Peyer's patch (tissue), 4 donors: ENCODE results near the gene UQCR10. TPM values are rescaled to one million over a fixed set of nuclear protein-coding genes. Genes with fewer than 3 reads are reported as not detected.

Experiments
- DNase-seq, 3 donors: peaks; one replicate each; pipeline ENCODE4 v3.0.0-alpha.2; 2017 to 2019
- H3K27ac ChIP-seq, 4 donors: fragments of 200-600 bp; sonication (generic); one replicate each; pipeline ENCODE4 v1.5.1; 2016 to 2019
- H3K27me3 ChIP-seq, 2 donors: fragments of 200-600 bp; sonication (generic); one replicate each; pipeline ENCODE4 v1.5.1; 2019
- H3K36me3 ChIP-seq, 3 donors: fragments of 200-600 bp; sonication (generic); one replicate each; pipeline ENCODE4 v1.5.1; 2016 to 2019
- H3K4me1 ChIP-seq, 4 donors: fragments of 200-600 bp; sonication (generic); one replicate each; pipeline ENCODE4 v1.5.1; 2016 to 2019
- H3K4me3 ChIP-seq, 4 donors: fragments of 200-600 bp; sonication (generic); 1 replicate in 3 of 4; 2 replicates in 1 of 4; pipeline ENCODE4 v1.5.1; 2016 to 2019; ENCODE audit warnings: mild to moderate bottlenecking in 1 of 4
- H3K9me3 ChIP-seq, 4 donors: fragments of 200-600 bp; sonication (generic); one replicate each; pipeline ENCODE4 v1.5.1; 2016 to 2019; ENCODE audit warnings: mild to moderate bottlenecking in 1 of 4
- POLR2A ChIP-seq, 2 donors: fragments of 450-650 bp; IDR thresholded peaks; one replicate each; pipeline ENCODE4 v1.5.1; 2017; ENCODE audit warnings: antibody characterized with exemption in 2 of 2, mild to moderate bottlenecking in 2 of 2, moderate library complexity in 2 of 2
- total RNA-seq, 4 donors: library from RNA; depleted of rRNA; stranded (reverse); fragments of >200 nt; gene quantifications; one replicate each; pipeline ENCODE4 v1.1.0, GENCODE V29; 2016
- TF ChIP-seq, protein P1 (sequence below), 6 experiments: fragments of 450-650 bp in 4 of 6; fragments of 200-600 bp in 2 of 6; sonication (generic) in 1 of 6; IDR thresholded peaks; one replicate each; pipeline ENCODE4 v1.5.1; 2017 to 2019; ENCODE audit warnings: antibody characterized with exemption in 6 of 6, mild to moderate bottlenecking in 3 of 6, moderate library complexity in 1 of 6

Gene UQCR10
- total RNA-seq, 4 donors from 2014 or later, result 60.9 to 144 (median 88.2) TPM

DNA sequence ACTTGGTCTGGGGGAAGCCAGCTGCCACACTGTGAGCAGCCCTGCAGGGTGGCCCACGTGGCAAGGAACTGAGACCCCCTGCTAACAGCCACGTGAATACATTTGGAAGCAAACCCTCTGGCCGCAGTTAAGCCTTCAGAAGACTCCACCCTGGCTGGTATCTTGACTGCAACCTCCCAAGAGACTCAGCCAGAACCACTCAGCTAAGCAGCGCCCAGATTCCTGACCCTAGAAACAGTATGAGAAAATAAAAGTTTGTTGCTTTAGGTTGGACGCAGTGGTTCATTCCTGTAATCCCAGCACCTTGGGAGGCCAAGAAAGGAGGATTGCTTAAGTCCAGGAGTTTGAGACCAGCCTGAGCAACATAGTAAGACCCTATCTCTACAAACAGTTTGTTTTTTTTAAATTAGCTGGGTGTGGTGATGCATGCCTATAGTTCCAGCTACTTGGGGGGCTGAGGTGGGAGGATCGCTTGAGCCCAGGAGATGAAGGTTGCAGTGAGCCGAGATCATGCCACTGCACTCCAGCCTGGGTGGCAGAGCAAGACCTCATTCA is 9.0 kb upstream of the UQCR10 start:
- no peaks in the 10 kb centered on the region for H3K27me3 ChIP-seq
- H3K4me1 ChIP-seq, result no peaks in the 10 kb centered on the region
- no peak overlapping the region for H3K4me3 ChIP-seq
- no peak overlapping the region for H3K27ac ChIP-seq
- TF ChIP-seq, protein P1, sequence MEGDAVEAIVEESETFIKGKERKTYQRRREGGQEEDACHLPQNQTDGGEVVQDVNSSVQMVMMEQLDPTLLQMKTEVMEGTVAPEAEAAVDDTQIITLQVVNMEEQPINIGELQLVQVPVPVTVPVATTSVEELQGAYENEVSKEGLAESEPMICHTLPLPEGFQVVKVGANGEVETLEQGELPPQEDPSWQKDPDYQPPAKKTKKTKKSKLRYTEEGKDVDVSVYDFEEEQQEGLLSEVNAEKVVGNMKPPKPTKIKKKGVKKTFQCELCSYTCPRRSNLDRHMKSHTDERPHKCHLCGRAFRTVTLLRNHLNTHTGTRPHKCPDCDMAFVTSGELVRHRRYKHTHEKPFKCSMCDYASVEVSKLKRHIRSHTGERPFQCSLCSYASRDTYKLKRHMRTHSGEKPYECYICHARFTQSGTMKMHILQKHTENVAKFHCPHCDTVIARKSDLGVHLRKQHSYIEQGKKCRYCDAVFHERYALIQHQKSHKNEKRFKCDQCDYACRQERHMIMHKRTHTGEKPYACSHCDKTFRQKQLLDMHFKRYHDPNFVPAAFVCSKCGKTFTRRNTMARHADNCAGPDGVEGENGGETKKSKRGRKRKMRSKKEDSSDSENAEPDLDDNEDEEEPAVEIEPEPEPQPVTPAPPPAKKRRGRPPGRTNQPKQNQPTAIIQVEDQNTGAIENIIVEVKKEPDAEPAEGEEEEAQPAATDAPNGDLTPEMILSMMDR (IDR thresholded peaks at IDR 0.05), result no peak
- TF ChIP-seq POLR2A (IDR thresholded peaks at IDR 0.05), result no peak
- H3K9me3 ChIP-seq, result no peaks in the 10 kb centered on the region
- no peak for DNase-seq
- H3K36me3 ChIP-seq, result no peaks in the 10 kb centered on the region

DNA sequence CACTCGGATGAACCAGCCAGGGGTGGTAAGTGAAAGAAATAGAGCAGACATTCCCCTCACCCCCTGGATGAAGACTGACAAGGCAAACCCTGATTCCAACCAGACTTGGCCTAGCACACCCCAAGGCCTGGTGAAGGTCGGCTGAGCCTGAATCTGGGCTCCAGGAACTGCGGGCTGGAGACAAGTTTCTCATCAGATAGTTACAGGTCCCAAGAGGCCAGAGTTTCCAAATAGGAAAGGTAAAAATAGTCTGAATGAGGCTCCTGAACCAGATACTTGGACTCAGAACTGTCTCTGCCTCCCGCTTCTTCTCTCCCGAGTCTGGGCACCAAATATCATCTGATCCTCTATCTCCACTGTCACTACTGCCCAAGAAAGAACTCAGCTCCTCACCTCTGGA is 8.2 kb upstream of the UQCR10 start:
- H3K27me3 ChIP-seq, result no peaks in the 10 kb centered on the region
- H3K27ac ChIP-seq, result no peak overlapping the region
- no peak for DNase-seq
- TF ChIP-seq POLR2A (IDR thresholded peaks at IDR 0.05), result no peak
- TF ChIP-seq, protein P1 (IDR thresholded peaks at IDR 0.05), result no peak
- no peaks in the 10 kb centered on the region for H3K4me1 ChIP-seq
- no peaks in the 10 kb centered on the region for H3K9me3 ChIP-seq
- no peaks in the 10 kb centered on the region for H3K36me3 ChIP-seq
- H3K4me3 ChIP-seq, result no peak overlapping the region

DNA sequence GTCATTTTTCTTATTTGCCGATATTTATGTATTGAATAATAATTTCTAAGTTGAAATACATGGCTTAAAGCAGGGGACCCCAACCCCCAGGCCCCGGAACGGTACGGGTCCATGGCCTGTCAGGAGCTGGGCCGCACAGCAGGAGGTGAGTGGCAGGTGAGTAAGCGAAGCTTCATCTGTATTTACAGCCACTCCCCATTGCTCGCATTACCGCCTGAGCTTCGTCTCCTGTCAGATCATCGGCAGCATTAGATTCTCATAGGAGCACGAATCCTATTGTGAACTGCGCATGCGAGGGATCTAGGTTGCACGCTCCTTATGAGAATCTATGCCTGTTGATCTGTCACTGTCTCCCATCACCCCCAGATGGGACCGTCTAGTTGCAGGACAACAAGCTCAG is 4.9 kb upstream of the UQCR10 start:
- Histone ChIP-seq H3K9me3 (no peaks in the 10 kb centered on the region), H3K27me3 (no peaks in the 10 kb centered on the region), H3K27ac (no peak overlapping the region), H3K4me3 (no peak overlapping the region), H3K4me1 (peaks cover 0 to 8% (median 0%) of the 10 kb centered on the region in 4 donors), H3K36me3 (no peaks in the 10 kb centered on the region)
- no peak for DNase-seq
- TF ChIP-seq, protein P1 (IDR thresholded peaks at IDR 0.05), result no peak
- no peak for TF ChIP-seq POLR2A (IDR thresholded peaks at IDR 0.05)

DNA sequence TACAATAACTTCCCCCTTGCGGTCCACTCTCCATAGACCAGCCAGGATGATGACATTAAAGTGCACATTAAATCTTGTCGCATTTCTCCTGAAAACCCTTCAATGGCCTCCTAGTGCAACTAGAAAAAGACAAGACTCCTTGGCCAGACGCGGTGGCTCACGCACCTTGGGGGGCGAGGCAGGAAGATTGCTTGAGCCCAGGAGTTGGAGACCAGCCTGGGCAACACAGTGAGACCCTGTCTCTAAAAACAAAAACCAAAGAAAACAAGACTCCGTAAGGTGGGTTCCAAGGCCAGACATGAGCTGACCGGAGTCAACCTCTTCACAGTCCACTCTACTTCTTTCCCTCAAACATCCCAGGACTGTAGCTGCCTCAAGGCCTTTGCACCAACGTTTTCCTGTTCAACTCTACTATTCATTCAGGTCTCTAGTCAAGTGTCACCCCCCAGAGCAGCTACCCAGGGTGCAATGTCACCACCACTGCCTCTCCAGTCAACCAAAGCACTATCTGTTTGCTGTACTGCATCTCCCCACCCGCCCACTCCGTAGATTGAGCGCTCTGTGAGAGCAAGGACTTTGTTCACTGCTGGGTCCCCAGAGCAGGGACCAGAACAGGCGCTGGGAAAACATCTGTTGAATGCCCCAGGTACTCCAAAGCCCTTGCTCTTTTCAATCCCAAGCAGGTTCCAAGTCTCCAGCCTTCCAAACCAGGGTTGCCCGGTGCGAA is 1.1 kb upstream of the UQCR10 start:
- Histone ChIP-seq H3K27ac (peak overlapping the region; percentile 64 to 87 (median 84)), H3K36me3 (peaks cover 0 to 21% (median 0%) of the 10 kb centered on the region in 3 donors), H3K9me3 (no peaks in the 10 kb centered on the region), H3K27me3 (no peaks in the 10 kb centered on the region), H3K4me3 (peak overlapping the region; percentile 62 to 79 (median 77)), H3K4me1 (peaks cover 0 to 21% (median 3%) of the 10 kb centered on the region in 4 donors)
- peak in 1 of 3 donors; percentile 62 for DNase-seq
- TF ChIP-seq, protein P1 (IDR thresholded peaks at IDR 0.05), result no peak
- TF ChIP-seq POLR2A (IDR thresholded peaks at IDR 0.05), result no peak

DNA sequence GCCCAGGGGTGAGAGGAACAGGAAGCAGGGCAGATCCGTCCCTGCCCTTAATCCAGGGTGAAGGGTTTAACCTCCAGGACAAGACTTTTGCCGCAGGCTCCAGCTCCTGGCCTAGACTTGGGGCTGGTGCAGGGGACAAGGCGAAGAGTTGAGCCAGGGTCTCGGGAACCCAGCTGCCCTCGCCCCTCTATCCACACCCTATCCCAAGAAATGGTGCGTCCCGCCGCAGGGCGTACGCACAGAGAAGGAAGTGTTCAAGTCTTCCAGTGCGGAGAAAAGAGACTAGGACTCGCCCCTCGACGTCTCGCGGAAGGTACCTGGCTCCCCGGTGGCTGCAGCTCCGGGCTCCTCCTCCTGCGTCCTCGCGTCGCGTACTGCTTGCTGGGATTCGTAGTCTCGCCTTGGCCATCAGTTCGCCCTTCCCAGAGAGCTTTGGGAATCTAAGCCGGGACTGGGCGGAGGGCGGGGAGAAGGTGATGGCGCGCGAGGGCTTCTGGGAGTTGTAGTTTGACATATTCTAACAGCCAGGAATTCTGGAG is 468 bp upstream of the UQCR10 start, which contains the start of gene ZMAT5:
Gene ZMAT5 (minus strand): TSS at position 376 of the 539 bp plus-strand sequence. CDS start 18,463 bp downstream, outside the sequence.
- TF ChIP-seq POLR2A (IDR thresholded peaks at IDR 0.05), result peak; percentile 92
- TF ChIP-seq, protein P1 (IDR thresholded peaks at IDR 0.05), result no peak
- DNase-seq, result peak; percentile 94 to 98 (median 95)
- Histone ChIP-seq H3K27me3 (no peaks in the 10 kb centered on the region), H3K27ac (peak within 1 kb of the TSS; percentile 64 to 87 (median 84)), H3K4me3 (peak within 1 kb of the TSS; percentile 62 to 79 (median 77)), H3K9me3 (no peaks in the 10 kb centered on the region), H3K36me3 (peaks cover 0 to 27% (median 0%) of the 10 kb centered on the region in 3 donors), H3K4me1 (peaks cover 0 to 21% (median 3%) of the 10 kb centered on the region in 4 donors)
